ENCODE results near the gene KIAA1549. TPM values are rescaled to one million over a fixed set of nuclear protein-coding genes. Genes with fewer than 3 reads are reported as not detected.

The KIAA1549 gene
- total RNA-seq, 1 donor from 2014 or later, result 5.7 TPM

DNA sequence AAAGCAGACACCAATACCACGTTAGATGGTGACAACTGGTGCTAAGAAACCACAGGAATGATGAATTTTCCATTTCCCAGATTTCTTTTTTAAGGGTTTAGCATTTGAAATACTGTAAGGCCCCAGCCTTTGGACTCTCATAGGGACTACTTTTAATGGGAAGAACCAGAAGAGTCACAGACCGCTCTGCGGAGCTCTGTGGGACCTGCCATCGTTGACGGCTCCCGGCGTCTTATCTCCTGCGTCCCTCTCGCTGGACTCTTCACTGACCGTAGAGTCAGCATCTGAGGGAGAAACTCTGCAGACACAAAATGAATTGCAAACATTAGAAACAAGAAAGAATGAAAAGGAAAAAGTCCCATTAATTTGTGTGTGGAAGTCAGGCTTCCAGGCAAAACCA, 101.8 kb downstream of the KIAA1549 start:
- no peaks in the 10 kb centered on the region for H3K36me3 ChIP-seq
- TF ChIP-seq, protein P1, sequence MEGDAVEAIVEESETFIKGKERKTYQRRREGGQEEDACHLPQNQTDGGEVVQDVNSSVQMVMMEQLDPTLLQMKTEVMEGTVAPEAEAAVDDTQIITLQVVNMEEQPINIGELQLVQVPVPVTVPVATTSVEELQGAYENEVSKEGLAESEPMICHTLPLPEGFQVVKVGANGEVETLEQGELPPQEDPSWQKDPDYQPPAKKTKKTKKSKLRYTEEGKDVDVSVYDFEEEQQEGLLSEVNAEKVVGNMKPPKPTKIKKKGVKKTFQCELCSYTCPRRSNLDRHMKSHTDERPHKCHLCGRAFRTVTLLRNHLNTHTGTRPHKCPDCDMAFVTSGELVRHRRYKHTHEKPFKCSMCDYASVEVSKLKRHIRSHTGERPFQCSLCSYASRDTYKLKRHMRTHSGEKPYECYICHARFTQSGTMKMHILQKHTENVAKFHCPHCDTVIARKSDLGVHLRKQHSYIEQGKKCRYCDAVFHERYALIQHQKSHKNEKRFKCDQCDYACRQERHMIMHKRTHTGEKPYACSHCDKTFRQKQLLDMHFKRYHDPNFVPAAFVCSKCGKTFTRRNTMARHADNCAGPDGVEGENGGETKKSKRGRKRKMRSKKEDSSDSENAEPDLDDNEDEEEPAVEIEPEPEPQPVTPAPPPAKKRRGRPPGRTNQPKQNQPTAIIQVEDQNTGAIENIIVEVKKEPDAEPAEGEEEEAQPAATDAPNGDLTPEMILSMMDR (IDR thresholded peaks at IDR 0.05), result no peak
- no peaks in the 10 kb centered on the region for H3K4me1 ChIP-seq
- H3K27ac ChIP-seq, result no peak overlapping the region
- H3K9me3 ChIP-seq, result no peaks in the 10 kb centered on the region
- ATAC-seq (no peak), DNase-seq (no peak)
- intact Hi-C loops (cut with DNase I), result no loop called here
- H3K27me3 ChIP-seq, result no peaks in the 10 kb centered on the region
- no peak overlapping the region for H3K4me3 ChIP-seq

DNA sequence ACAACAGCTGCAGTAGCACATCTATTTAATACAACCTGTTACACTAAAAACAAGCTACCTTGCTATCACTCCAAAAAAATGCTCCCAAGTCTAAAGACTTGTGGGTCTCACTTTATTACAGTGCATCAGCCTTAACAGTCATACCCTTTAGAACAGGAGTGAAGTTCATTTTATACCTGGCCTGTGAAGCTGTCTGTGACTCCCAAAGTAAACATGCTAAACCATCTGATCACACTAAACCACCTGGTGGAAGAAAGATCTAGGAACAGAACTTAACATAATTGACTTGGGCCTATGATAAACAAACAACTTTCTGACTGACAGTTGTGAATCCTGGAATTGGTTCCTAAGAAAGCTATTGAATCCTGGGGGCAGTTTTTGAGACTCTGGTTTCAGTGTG, 102.3 kb downstream of the KIAA1549 start:
- TF ChIP-seq, protein P1 (IDR thresholded peaks at IDR 0.05), result no peak
- Histone ChIP-seq H3K27ac (no peak overlapping the region), H3K4me1 (no peaks in the 10 kb centered on the region)

DNA sequence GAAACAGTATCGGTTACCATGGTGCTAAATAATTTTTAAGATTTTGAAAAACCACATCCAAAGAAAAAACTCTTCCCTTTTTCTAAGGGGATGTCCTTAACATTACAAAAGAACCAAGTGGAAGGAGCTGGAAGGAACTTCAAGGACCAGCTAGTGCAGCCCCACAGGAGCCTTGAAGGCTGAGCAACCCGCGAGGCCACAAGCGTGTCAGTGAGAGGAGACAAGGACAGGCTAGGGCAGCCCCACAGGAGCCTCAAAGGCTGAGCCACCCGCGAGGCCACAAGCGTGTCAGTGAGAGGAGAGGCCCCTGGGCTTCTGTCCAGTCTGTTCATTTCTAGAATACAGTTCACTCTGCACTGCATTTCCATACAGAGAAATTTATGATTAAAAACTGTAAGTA, 103.1 kb downstream of the KIAA1549 start:
- TF ChIP-seq, protein P1 (IDR thresholded peaks at IDR 0.05), result no peak
- H3K4me1 ChIP-seq, result no peaks in the 10 kb centered on the region
- no peak for DNase-seq

More for the DNA sequence above, 102.3 kb downstream of the KIAA1549 start:
- no peaks in the 10 kb centered on the region for H3K36me3 ChIP-seq
- ATAC-seq (no peak), DNase-seq (no peak)
- no peaks in the 10 kb centered on the region for H3K27me3 ChIP-seq
- no peak overlapping the region for H3K4me3 ChIP-seq
- intact Hi-C loops (cut with DNase I), result no loop called here
- no peaks in the 10 kb centered on the region for H3K9me3 ChIP-seq

DNA sequence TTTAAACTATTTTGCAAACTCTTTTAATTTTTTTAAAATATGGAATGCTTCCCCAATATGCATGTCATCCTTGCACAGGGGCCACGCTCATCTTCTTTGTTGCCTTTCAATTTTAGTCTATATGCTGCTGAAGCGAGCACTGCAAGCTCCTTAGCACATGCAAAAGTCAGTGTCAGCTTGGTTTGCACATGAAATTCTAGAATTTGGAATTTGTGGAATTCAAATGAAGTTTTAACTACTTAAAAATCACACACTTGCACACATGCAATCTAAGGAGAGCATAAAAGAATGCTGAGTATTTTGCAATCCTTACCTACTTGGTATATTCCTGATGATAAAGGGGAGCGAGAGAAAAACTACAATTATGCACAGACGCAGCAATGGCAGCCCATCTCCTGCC, 104.9 kb downstream of the KIAA1549 start:
- no peaks in the 10 kb centered on the region for H3K4me1 ChIP-seq
- H3K4me3 ChIP-seq, result no peak overlapping the region
- no peaks in the 10 kb centered on the region for H3K27me3 ChIP-seq
- ATAC-seq (no peak), DNase-seq (no peak)
- no peaks in the 10 kb centered on the region for H3K9me3 ChIP-seq
- intact Hi-C loops (cut with DNase I), result no loop called here
- H3K36me3 ChIP-seq, result no peaks in the 10 kb centered on the region
- H3K27ac ChIP-seq, result no peak overlapping the region
- TF ChIP-seq, protein P1 (IDR thresholded peaks at IDR 0.05), result no peak

More for the DNA sequence above, 103.1 kb downstream of the KIAA1549 start:
- H3K27me3 ChIP-seq, result no peaks in the 10 kb centered on the region
- no peaks in the 10 kb centered on the region for H3K9me3 ChIP-seq
- ATAC-seq, result no peak
- intact Hi-C loops (cut with DNase I), result no loop called here
- no peak overlapping the region for H3K4me3 ChIP-seq
- no peaks in the 10 kb centered on the region for H3K36me3 ChIP-seq
- H3K27ac ChIP-seq, result no peak overlapping the region

DNA sequence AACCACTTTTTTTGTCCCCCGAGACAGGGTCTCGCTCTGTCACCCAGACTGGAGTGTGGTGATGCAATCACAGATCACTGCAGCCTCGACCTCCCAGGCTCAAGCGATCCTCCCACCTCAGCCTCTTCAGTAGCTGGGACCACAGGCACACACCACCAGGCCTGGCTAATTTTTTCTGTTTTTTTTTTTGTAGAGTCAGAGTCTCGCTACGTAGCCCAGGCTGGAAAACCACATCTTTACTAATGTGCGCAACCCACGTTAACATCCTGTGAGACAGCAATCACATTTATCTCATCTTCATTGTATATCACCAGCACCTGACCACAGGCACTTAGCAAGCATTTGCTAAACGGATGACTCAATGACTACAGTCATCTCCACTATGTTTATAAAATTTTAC, 105.4 kb downstream of the KIAA1549 start:
- Histone ChIP-seq H3K4me3 (no peak overlapping the region), H3K36me3 (peaks cover 2% of the 10 kb centered on the region), H3K27me3 (no peaks in the 10 kb centered on the region), H3K4me1 (no peaks in the 10 kb centered on the region), H3K27ac (no peak overlapping the region), H3K9me3 (no peaks in the 10 kb centered on the region)
- TF ChIP-seq, protein P1 (IDR thresholded peaks at IDR 0.05), result no peak
- DNase-seq, result no peak
- intact Hi-C loops (cut with DNase I), result no loop called here
- ATAC-seq, result no peak

All from upper lobe of right lung (tissue), 1 donor.